K562 (cell line): ENCODE results near the gene EPSTI1. TPM values are rescaled to one million over a fixed set of nuclear protein-coding genes. Genes with fewer than 3 reads are reported as not detected.

Experiments
- ATAC-seq: fragments of 200-7000 bp; cut with Tn5 transposase; 3 replicates; pipeline ENCODE4 v1.9.1; 2020; ENCODE audit warnings: moderate library complexity
- BruUV-seq: library from RNA; stranded (reverse); fragments of 400-500 nt; replicated peaks from 2 replicates; lab custom pipeline; 2021; lab: Mats Ljungman, UMichigan
- CTCF ChIA-PET: fragments of 300-600 bp; formaldehyde crosslinking; extraction: SDS; loops from one replicate; lab custom pipeline; 2021; ENCODE audit warnings: low intra/inter-chr PET ratio; lab: Yijun Ruan, JAX
- POLR2A ChIA-PET: fragments of 300-600, 350-650 bp; sonication (Branson Sonifier 250); formaldehyde crosslinking; extraction: SDS; loops from one replicate; lab custom pipeline; 2021; ENCODE audit warnings: antibody characterized with exemption, inconsistent platforms; lab: Yijun Ruan, JAX
- DNase-seq, 4 experiments: peaks; one replicate each; pipeline versions ENCODE4 v3.0.0 to v3.0.0-alpha.2; 2011 to 2018; ENCODE audit warnings: low spot score in 3 of 4, mixed read lengths in 3 of 4; ENCODE audit errors: extremely low read depth in 1 of 4
- FAIRE-seq: peaks from 2 replicates; lab custom pipeline; 2011; peaks lifted over from hg19 to GRCh38; lab: Jason Lieb, UNC
- H2AFZ ChIP-seq: 2 replicates; pipeline ENCODE4 v1.6.0; 2011; ENCODE audit warnings: low read depth, low read length, control low read depth, inconsistent platforms
- H3K27ac ChIP-seq: fragments of 200-600 bp; 3 replicates; pipeline ENCODE4 v1.8.0; 2011; ENCODE audit warnings: low read depth, mild to moderate bottlenecking, control low read depth, inconsistent platforms, low read length, moderate library complexity, mixed read lengths; ENCODE audit errors: extremely low read depth
- H3K27me3 ChIP-seq, 2 experiments: fragments of 300-600 bp in 1 of 2; 2 replicates in 1 of 2; 3 replicates in 1 of 2; pipeline versions ENCODE4 v1.6.0 to v1.8.0; 2011; ENCODE audit warnings: inconsistent platforms in 2 of 2, low read length in 2 of 2, mild to moderate bottlenecking in 1 of 2, mixed read lengths in 1 of 2, moderate library complexity in 1 of 2; ENCODE audit not compliant: control insufficient read depth in 2 of 2, insufficient read depth in 2 of 2
- H3K36me3 ChIP-seq: fragments of 300-600 bp; 3 replicates; pipeline ENCODE4 v1.8.0; 2011; ENCODE audit warnings: mild to moderate bottlenecking, low read length, inconsistent platforms; ENCODE audit not compliant: control insufficient read depth, insufficient read depth
- H3K4me1 ChIP-seq, 2 experiments: fragments of 200-600 bp in 1 of 2; replicated peaks in 1 of 2; 2 replicates in 1 of 2; 3 replicates in 1 of 2; pipeline versions ENCODE4 v1.5.1 to v1.8.0; 2011; ENCODE audit warnings: inconsistent platforms in 2 of 2, low read length in 2 of 2, mild to moderate bottlenecking in 1 of 2, mixed read lengths in 1 of 2, moderate library complexity in 1 of 2; ENCODE audit not compliant: control insufficient read depth in 2 of 2, insufficient read depth in 2 of 2
- H3K4me2 ChIP-seq: 2 replicates; pipeline ENCODE4 v1.6.1; 2011; ENCODE audit warnings: low read length, control low read depth, inconsistent platforms, mixed read lengths; ENCODE audit not compliant: insufficient read depth
- H3K4me3 ChIP-seq: fragments of 200-600 bp; sonication (generic), shearing (Covaris generic); 2 replicates; pipeline ENCODE4 v1.5.1; 2016; ENCODE audit warnings: control low read depth, inconsistent platforms
- H3K79me2 ChIP-seq: fragments of 200-600 bp; 3 replicates; pipeline ENCODE4 v1.8.0; 2011; ENCODE audit warnings: low read length, inconsistent platforms; ENCODE audit not compliant: control insufficient read depth, insufficient read depth
- H3K9ac ChIP-seq, 2 experiments: 2 replicates each; pipeline versions ENCODE4 v1.6.0 to v1.6.1; 2011; ENCODE audit warnings: low read depth in 2 of 2, low read length in 2 of 2, control low read depth in 1 of 2, inconsistent platforms in 1 of 2, mild to moderate bottlenecking in 1 of 2, mixed read lengths in 1 of 2; ENCODE audit not compliant: insufficient read depth in 1 of 2
- H3K9me1 ChIP-seq: one replicate; pipeline ENCODE4 v1.6.0; 2011; ENCODE audit warnings: inconsistent platforms, mild to moderate bottlenecking, low read length, moderate library complexity; ENCODE audit not compliant: control insufficient read depth, insufficient read depth
- H3K9me3 ChIP-seq: replicated peaks from 2 replicates; pipeline ENCODE4 v1.5.1; 2011; ENCODE audit warnings: low read depth, low read length, inconsistent platforms; ENCODE audit not compliant: control insufficient read depth, insufficient read depth
- H4K20me1 ChIP-seq: replicated peaks from 2 replicates; pipeline ENCODE4 v1.6.1; 2011; ENCODE audit warnings: low read length, inconsistent platforms, mixed read lengths; ENCODE audit not compliant: control insufficient read depth, insufficient read depth
- BMI1 ChIP-seq: fragments of 150-350 bp; IDR thresholded peaks from 2 replicates; pipeline ENCODE4 v1.6.1; 2014; ENCODE audit warnings: low read length
- E2F3 ChIP-seq: fragments of 250-450 bp; sonication (Bioruptor Pico); IDR thresholded peaks from 2 replicates; pipeline ENCODE4 v1.4.0; 2020; ENCODE audit warnings: mild to moderate bottlenecking
- HIVEP1 ChIP-seq: fragments of 250-450 bp; sonication (Bioruptor Pico); IDR thresholded peaks from 2 replicates; pipeline ENCODE4 v1.4.0; 2020; ENCODE audit warnings: mild to moderate bottlenecking
- HNRNPH1 ChIP-seq: fragments of 200-400 bp; formaldehyde crosslinking; optimal IDR thresholded peaks from 2 replicates; pipeline ENCODE3; 2017; ENCODE audit warnings: low read depth, mild to moderate bottlenecking, low read length, moderate library complexity
- IFI16 ChIP-seq: fragments of 250-450 bp; sonication (Bioruptor Pico); IDR thresholded peaks from 2 replicates; pipeline ENCODE4 v2.1.2; 2022; ENCODE audit warnings: mild to moderate bottlenecking, inconsistent platforms
- MTA2 ChIP-seq: fragments of 450-650 bp; IDR thresholded peaks from 2 replicates; pipeline ENCODE4 v1.6.1; 2016; ENCODE audit warnings: low read depth
- MTF1 ChIP-seq: fragments of 250-450 bp; sonication (Bioruptor Pico); IDR thresholded peaks from 2 replicates; pipeline ENCODE4 v1.9.0; 2021; ENCODE audit warnings: moderate library complexity, mild to moderate bottlenecking, inconsistent platforms, borderline replicate concordance
- PCBP2 ChIP-seq: fragments of 200-400 bp; formaldehyde crosslinking; IDR thresholded peaks from 2 replicates; pipeline ENCODE4 v1.6.1; 2018; ENCODE audit warnings: low read length, low read depth, mild to moderate bottlenecking, moderate library complexity; ENCODE audit not compliant: poor library complexity, severe bottlenecking
- PRMT5 ChIP-seq: sonication (generic); formaldehyde crosslinking; IDR thresholded peaks from 2 replicates; pipeline ENCODE4 v1.5.0; 2020; ENCODE audit warnings: missing genetic modification reagents
- RB1 ChIP-seq: fragments of 450-650 bp; IDR thresholded peaks from 2 replicates; pipeline ENCODE4 v1.6.1; 2017; ENCODE audit warnings: low read depth, mild to moderate bottlenecking
- RHOXF2B ChIP-seq: fragments of 250-450 bp; sonication (Bioruptor Pico); conservative IDR thresholded peaks from 2 replicates; pipeline ENCODE4 v1.5.1; 2021
- SRSF1 ChIP-seq: fragments of 200-400 bp; formaldehyde crosslinking; IDR thresholded peaks from 2 replicates; pipeline ENCODE4 v1.6.1; 2017; ENCODE audit warnings: mild to moderate bottlenecking, low read depth, low read length, moderate library complexity
- ZBTB8A ChIP-seq: fragments of 450-650 bp; IDR thresholded peaks from 2 replicates; pipeline ENCODE4 v1.6.1; 2018; ENCODE audit warnings: mild to moderate bottlenecking, moderate library complexity; ENCODE audit not compliant: partially characterized antibody
- ZNF224 ChIP-seq: sonication (generic); formaldehyde crosslinking; IDR thresholded peaks from 2 replicates; pipeline ENCODE4 v1.8.0; 2022; ENCODE audit warnings: mild to moderate bottlenecking, missing genetic modification reagents
- ZNF586 ChIP-seq: fragments of 450-650 bp; formaldehyde crosslinking; conservative IDR thresholded peaks from 2 replicates; pipeline ENCODE4 v1.4.0; 2020; ENCODE audit warnings: mild to moderate bottlenecking, moderate library complexity
- ZNF79 ChIP-seq: fragments of 250-450 bp; sonication (Bioruptor Pico); IDR thresholded peaks from 2 replicates; pipeline ENCODE4 v1.4.0; 2020; ENCODE audit warnings: low read depth, mild to moderate bottlenecking, moderate library complexity
- WGBS: fragments of 100-300 bp; shearing (Covaris generic); methylation state at CpG from one replicate; pipeline ENCODE4 v1.1.6; 2016; ENCODE audit warnings: low coverage, mixed read lengths; ENCODE audit not compliant: insufficient coverage; ENCODE audit errors: missing lambda C conversion rate; 5-methylcytosine and 5-hydroxymethylcytosine counted together
- in situ Hi-C: fragments of 300-500 bp; cut with MboI; formaldehyde crosslinking; loops from 4 replicates; pipeline ENCODE4 v1.15.0; 2018; ENCODE audit warnings: inconsistent platforms, mixed read lengths
- intact Hi-C: fragments of 100-400 bp; cut with micrococcal nuclease; formaldehyde crosslinking; loops from 2 replicates; pipeline ENCODE4 v1.14.2; 2022
- polyA plus RNA-seq, 8 experiments: library from polyadenylated mRNA; depleted of rRNA in 4 of 8; stranded (reverse) in 5 of 8; unstranded in 3 of 8; fragments of >200 nt; fragmentation: Nextera tagmentation in 2 of 8; fragmentation: Illumina TruSeq in 1 of 8; extraction: Ambion mirVana in 2 of 8; extraction: Trizol in 1 of 8; gene quantifications; 2 replicates each; pipeline versions ENCODE4 v1.2.1 to v1.2.3, GENCODE V29; 2011 to 2014; ENCODE audit warnings: inconsistent platforms in 1 of 8, missing spikeins in 1 of 8
- total RNA-seq, 7 experiments: library from RNA; depleted of rRNA in 6 of 7; stranded (reverse); fragments of >200 nt in 6 of 7; fragmentation: Illumina TruSeq in 2 of 7; extraction: Trizol in 2 of 7; gene quantifications; 2 replicates each; pipeline versions ENCODE4 v1.2.1 to v1.2.3, GENCODE V29; 2011 to 2021; ENCODE audit warnings: low replicate concordance in 1 of 7
- TF ChIP-seq, protein P1 (sequence below), 2 experiments: fragments of 450-650 bp in 1 of 2; sonication (generic) in 1 of 2; formaldehyde crosslinking in 1 of 2; IDR thresholded peaks in 1 of 2; conservative IDR thresholded peaks in 1 of 2; 2 replicates each; pipeline versions ENCODE4 v1.6.1 to v1.8.1; 2016 to 2023; ENCODE audit warnings: mild to moderate bottlenecking in 2 of 2, moderate library complexity in 2 of 2, inconsistent platforms in 1 of 2, missing genetic modification reagents in 1 of 2
- TF ChIP-seq, protein P2 (sequence below): fragments of 150-350 bp; conservative IDR thresholded peaks from 2 replicates; pipeline ENCODE4 v1.6.1; 2014; ENCODE audit warnings: low read length
- TF ChIP-seq, protein P3 (sequence below): conservative IDR thresholded peaks from 2 replicates; pipeline ENCODE4 v1.6.1; 2011; ENCODE audit warnings: low read depth, mild to moderate bottlenecking, low read length; ENCODE audit not compliant: control insufficient read depth

The EPSTI1 gene
- total and polyA plus RNA-seq, 9 of the 15 experiments (the other 6 are each of a cell fraction or from before 2014, with no cell fraction given): 0.18 to 1.0 TPM; not detected in 7

DNA sequence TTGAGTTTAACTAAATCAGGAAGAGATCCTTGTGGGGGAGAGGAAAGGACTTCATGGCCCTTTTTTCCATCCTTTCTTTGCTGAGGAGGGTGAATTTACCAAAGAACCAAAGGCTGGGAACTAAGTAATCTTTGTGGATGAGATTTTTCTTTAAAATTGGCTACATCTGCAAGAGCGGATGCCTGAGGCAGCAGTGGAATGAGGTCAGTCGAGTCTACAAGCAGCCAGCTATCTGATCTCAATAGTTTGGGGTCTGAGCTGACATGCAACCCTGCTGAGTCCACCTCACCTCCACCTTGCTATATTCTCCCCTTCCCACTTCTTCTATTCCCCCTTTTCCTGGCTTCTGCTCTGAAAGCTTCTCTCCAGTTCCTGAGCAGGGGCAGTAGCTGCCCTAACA is 27.8 kb upstream of the EPSTI1 start:
- POLR2A ChIA-PET: interaction anchor here (0.9 kb wide), 1 partner anchor 27 kb away, joined by 4 read pairs; no protein-coding TSS in a partner anchor
- no peak overlapping the region for H2AFZ ChIP-seq
- no TSS peak for BruUV-seq
- H3K9ac ChIP-seq: no peak overlapping the region
- no peak overlapping the region for H3K4me2 ChIP-seq
- in situ Hi-C loops (no loop called here), intact Hi-C loops (no loop called here)
- no peak overlapping the region for H3K27ac ChIP-seq
- no peaks in the 10 kb centered on the region for H3K9me3 ChIP-seq
- DNase-seq: no peak
- peaks cover 0 to 5% of the 10 kb centered on the region in 2 experiments; a peak in 2 of 5 replicates for H3K4me1 ChIP-seq
- CTCF ChIA-PET: no interaction called here
- no peak for FAIRE-seq
- ATAC-seq: no peak
- no peaks in the 10 kb centered on the region for H3K79me2 ChIP-seq
- peaks cover 0 to 7% of the 10 kb centered on the region in 2 experiments; a peak in 2 of 5 replicates for H3K27me3 ChIP-seq
- H3K36me3 ChIP-seq: no peaks in the 10 kb centered on the region
- WGBS: 12% methylated on average over 2 of the region's 2 CpGs
- H3K9me1 ChIP-seq: no peaks in the 10 kb centered on the region
- no peaks in the 10 kb centered on the region for H4K20me1 ChIP-seq
- H3K4me3 ChIP-seq: no peak overlapping the region
- TF ChIP-seq ZNF224 (CRISPR knock-in tag) (no peak), HNRNPH1 (no peak), ZNF79 (CRISPR knock-in tag) (no peak), RHOXF2B (CRISPR knock-in tag) (no peak), ZBTB8A (no peak), ZNF586 (CRISPR knock-in tag) (no peak), PCBP2 (no peak), RB1 (no peak), E2F3 (CRISPR knock-in tag) (no peak), MTA2 (no peak), MTF1 (CRISPR knock-in tag) (no peak), HIVEP1 (CRISPR knock-in tag) (no peak), PRMT5 (CRISPR knock-in tag) (no peak), SRSF1 (no peak), BMI1 (no peak), IFI16 (CRISPR knock-in tag) (no peak)
- TF ChIP-seq, protein P1, sequence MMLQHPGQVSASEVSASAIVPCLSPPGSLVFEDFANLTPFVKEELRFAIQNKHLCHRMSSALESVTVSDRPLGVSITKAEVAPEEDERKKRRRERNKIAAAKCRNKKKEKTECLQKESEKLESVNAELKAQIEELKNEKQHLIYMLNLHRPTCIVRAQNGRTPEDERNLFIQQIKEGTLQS (IDR thresholded peaks at IDR 0.05): no peak
- TF ChIP-seq, protein P1 (CRISPR knock-in tag; conservative IDR thresholded peaks at IDR 0.05): no peak
- TF ChIP-seq, protein P2, sequence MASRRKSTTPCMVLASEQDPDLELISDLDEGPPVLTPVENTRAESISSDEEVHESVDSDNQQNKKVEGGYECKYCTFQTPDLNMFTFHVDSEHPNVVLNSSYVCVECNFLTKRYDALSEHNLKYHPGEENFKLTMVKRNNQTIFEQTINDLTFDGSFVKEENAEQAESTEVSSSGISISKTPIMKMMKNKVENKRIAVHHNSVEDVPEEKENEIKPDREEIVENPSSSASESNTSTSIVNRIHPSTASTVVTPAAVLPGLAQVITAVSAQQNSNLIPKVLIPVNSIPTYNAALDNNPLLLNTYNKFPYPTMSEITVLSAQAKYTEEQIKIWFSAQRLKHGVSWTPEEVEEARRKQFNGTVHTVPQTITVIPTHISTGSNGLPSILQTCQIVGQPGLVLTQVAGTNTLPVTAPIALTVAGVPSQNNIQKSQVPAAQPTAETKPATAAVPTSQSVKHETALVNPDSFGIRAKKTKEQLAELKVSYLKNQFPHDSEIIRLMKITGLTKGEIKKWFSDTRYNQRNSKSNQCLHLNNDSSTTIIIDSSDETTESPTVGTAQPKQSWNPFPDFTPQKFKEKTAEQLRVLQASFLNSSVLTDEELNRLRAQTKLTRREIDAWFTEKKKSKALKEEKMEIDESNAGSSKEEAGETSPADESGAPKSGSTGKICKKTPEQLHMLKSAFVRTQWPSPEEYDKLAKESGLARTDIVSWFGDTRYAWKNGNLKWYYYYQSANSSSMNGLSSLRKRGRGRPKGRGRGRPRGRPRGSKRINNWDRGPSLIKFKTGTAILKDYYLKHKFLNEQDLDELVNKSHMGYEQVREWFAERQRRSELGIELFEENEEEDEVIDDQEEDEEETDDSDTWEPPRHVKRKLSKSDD: no peak
- TF ChIP-seq, protein P3, sequence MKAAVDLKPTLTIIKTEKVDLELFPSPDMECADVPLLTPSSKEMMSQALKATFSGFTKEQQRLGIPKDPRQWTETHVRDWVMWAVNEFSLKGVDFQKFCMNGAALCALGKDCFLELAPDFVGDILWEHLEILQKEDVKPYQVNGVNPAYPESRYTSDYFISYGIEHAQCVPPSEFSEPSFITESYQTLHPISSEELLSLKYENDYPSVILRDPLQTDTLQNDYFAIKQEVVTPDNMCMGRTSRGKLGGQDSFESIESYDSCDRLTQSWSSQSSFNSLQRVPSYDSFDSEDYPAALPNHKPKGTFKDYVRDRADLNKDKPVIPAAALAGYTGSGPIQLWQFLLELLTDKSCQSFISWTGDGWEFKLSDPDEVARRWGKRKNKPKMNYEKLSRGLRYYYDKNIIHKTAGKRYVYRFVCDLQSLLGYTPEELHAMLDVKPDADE: no peak
